ENCODE data around the gene RGPD4.
"Not testable (repeated sequence)": the region's sequence is repeated elsewhere in the genome, so short reads cannot be mapped to it uniquely, and the experiment has no call there.

The RGPD4 gene

DNA sequence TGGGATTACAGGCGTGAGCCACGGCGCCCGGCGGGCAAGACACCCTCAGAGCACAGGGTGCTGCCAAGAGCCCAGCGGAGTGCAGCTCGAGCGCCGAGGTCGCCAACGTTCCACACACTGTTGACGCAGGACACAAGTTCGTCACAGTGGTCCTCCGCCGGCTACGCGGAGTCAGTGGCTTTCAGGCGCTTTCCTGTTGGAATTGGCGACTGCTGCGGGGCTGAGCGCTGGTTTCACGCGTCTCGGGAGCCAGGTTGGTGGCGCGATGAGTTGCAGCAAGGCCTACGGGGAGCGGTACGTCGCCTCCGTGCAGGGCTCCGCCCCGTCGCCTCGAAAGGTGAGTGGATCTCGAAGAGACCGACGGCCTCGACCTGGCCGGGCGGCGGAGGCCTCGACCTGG lies at the start of gene RGPD4:
RGPD4 (plus strand) TSS at position 144 of the 400 bp plus-strand sequence; CDS start at position 266, 122 bp downstream.
- not testable (repeated sequence) for DNase-seq

DNA sequence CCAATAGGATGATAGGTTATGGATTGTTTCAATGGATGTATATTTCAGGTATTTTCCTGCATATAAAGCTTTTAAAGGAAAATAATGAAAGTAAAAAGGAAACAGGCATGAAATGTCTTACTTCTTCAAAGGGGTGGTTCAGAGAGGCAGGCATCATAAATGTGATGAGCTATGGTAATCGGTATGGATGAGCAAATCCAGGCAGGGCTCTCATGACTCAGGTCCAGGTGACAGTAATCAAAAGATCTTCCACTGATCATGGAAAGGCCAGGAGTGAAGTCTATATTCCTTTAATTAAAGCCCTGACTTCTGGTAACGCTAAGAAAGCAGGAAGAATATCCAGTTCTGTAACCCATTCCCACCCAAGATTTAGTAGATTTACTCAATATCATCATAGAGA lies 48.7 kb upstream of the RGPD4 start:
- no peak for DNase-seq

DNA sequence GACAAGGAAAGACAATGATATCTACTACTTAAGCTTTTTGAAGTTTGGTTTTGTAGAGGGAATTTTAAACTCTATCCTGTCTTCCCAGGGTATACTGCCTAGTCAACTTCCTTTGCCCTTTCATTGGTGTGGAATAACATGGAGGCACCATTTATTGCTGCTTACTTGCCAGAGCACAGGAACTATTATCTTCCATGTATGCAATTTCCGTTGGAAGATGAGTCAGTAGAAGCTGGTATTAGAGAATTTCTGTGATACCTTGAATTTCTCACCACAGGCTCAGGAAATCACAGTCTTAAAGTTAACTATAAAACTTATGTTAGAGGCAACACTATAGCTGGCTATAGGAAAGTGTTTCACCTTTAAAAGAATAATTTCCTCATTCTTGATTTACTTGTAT lies 40.9 kb upstream of the RGPD4 start:
- DNase-seq = no peak

- DNase-seq = no peak
These were observed 35.9 kb upstream of the RGPD4 start for GRCh38 chr2:107790837-107791236.

- DNase-seq = no peak
These were observed 25.2 kb upstream of the RGPD4 start for GRCh38 chr2:107801498-107801897.

GRCh38 chr2:107804608-107805498 lies 21.8 kb upstream of the RGPD4 start:
- peak; percentile 7 for DNase-seq

DNA sequence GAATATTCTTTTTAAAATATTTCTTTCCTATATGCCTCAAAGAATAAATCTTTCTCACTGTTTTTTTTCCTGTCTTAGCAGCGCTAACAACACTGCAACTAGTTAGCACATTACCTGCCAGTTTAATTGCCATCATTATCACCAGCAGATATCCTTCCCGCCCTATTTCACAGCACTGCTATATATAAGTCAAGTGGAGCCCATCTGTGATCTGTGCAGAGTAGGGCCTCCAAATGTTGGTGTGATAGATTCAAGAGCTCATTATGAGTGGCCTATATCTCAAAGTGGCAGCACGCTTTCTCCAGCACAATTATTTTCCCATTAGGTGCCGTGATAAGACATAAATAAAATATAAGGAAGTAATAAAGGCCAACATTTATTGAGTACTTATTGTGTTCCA lies 19.8 kb upstream of the RGPD4 start:
- DNase-seq = no peak

- no peak for DNase-seq
These were observed 18.7 kb upstream of the RGPD4 start for GRCh38 chr2:107807988-107808387.

GRCh38 chr2:107808959-107809358 lies 17.7 kb upstream of the RGPD4 start:
- DNase-seq = no peak

- no peak for DNase-seq
These were observed 16.9 kb upstream of the RGPD4 start for GRCh38 chr2:107809835-107810234.

DNA sequence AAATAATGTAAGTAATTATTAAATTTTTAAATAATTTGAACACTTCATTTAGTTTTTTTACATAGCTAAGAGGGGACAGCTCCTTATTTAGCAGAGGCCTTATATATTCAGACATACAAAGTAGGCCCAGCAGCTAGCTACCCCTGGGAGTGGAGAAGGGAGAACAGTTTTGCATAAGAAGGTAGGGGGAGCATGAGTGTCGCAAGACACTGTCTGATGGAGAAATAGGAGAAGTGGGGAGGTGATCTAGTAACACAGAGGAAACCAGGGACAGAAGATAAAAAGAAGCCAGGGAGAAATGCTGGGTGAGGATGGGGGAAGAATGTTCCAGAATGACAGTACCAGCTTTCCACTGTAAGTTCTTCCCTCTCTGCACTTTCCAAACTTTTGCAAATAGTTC lies 16.0 kb upstream of the RGPD4 start:
- DNase-seq = peak; percentile 60

GRCh38 chr2:107811411-107811810 lies 15.3 kb upstream of the RGPD4 start:
- no peak for DNase-seq

- DNase-seq = no peak
These were observed 14.7 kb upstream of the RGPD4 start for GRCh38 chr2:107812006-107812405.

DNA sequence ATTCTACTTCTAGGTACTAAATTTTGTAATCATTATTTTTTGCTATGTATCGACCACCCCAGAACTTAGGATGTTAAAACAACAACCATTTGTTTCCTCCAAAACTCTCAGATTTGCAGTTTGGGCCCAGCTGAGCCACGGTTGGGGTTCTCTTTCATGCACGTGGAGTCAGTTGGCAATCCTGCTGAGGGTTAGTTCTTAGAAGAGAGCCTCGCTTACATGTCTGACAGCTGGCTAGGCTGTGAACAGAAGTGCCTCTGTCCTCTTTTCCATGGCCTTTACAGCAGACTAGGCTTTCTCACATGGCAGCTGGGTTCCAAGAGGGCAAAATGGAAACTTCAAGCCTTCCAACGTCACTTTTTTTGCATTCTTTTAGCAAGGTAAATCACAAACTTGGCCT lies 9.3 kb upstream of the RGPD4 start:
- no peak for DNase-seq

DNA sequence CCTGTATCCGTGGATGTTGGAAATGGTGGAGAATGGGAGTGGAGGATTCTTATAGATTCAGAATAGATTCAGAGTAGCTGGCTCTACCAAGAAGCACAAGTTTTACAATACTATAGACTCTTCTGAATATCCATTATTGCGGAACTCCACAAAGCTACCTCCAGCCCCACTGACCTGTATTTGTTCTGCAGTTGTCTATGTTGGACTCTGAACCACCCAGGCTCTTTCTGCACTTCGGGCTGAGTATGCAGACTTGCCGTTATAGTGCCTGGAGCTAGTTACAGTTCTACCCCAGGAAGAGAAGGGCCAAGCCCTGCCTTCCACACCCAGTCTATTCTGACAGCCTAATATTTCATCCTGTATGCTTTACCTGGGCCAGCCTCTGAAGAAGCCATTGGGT lies 4.4 kb upstream of the RGPD4 start:
- no peak for DNase-seq

DNA sequence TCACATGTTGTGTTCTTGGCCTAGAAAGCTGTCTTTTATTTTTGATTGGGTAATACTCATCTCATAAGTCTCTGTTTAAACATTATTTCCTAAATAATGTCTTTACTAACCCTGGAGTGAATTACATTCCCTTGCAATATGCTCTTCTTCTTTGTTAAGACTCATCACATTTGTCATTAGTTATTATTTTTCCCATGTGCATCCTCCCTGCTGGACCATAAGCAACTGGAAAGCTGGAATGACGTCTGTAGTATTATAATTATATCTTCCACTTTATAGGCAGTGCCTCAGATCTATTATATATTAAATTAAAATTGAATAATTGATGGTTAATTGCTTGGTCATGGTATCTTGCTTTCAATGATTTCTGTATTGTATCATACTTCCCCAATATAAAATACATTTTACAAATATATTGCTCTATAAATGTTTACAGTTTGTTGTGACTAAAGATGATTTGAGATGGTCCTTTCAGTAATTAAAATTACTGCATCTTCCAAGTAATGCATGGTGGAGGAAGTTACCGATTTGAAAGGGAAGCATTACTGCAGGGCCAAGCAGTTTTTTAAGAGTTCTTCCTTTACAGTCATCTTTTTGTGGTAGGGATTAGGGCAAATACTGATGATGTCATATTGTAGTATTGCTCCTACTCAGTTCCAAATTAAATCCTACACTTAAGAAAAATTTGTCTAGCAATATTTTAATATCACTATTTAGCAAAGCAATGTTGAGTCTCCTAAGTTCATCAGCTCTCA lies 2.1 kb upstream of the RGPD4 start:
- no peak for DNase-seq

DNA sequence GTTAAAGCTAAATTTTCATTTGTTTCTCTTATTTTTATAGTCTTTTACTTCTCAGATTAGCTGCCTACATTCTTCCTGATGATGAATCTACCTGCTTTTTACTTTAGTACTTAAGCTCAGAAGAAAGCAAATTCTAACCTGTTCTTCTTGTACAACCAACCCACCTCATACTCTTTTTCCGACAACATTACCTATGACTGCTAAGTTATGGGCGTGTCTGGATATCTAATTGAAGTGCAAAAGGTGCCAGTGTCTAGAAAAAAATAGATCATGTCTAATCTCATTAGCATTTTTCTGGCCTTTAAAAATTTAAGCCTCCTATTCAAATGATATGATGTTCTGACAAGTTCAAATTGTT lies 1.5 kb upstream of the RGPD4 start:
- no peak for DNase-seq

DNA sequence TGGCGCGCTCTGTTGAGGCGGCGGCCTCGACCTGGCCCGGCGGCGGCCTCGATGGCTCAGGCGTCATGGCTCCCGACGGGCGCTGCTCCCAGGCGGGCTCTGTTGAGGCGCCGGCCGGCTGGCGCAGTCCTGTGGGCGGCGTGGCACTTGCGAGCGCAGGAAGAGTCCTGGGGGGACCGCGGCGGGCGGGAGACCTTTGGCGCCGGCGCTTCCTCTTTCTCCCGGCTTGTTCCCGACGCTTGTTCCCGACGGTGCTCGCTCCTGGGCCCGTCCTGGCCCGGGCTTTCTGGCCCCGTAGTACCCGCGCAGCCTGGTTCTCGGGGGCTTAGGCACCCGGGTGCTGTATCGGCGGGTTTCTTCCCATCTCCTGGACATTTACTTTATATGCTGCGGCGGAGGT lies 2.8 kb downstream of the RGPD4 start:
- DNase-seq = not testable (repeated sequence)

DNA sequence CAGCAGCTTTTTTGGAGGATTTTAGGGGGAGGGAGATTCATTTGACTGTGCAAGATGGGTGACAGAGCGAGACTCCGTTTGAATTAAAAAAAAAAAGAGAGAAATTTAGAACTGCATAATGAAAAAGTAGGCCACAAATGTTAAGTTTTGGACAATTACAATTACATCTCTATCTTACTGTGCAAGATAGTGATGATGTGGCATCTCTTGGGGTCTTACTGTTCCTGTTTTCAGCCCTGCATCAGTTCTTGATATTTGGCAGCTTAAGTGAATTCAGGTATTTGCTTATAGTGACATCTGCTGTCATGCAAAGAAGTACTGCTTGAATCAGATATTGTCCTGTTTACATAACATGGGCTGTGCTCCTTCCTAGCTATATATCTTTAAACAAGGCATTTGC lies 6.5 kb downstream of the RGPD4 start:
- not testable (repeated sequence) for DNase-seq

- peak; percentile 42 for DNase-seq
These were observed 6.9 kb downstream of the RGPD4 start for GRCh38 chr2:107833618-107834017.

DNA sequence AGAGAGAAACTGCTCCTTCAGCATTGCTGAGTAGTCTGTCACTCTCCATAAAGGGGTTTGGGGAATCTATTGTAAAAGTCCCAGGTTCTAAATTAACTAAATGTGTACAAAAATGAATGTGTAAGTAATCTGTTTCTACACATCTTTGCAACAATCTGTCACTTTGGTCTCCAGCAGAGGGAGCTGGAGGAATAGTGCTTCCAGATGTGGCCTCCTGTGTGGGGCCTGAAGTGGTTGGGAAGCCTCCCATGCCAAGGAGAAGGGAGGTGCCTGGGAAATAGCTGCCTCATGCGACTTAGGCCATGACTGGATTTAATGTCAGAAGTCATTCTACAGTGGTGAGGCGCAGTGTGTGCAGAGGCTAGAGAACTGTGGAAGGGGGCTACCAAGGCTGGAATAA lies 89.4 kb downstream of the RGPD4 start:
- DNase-seq = not testable (repeated sequence)

- not testable (repeated sequence) for DNase-seq
These were observed 90.1 kb downstream of the RGPD4 start for GRCh38 chr2:107916696-107917370.

GRCh38 chr2:107927034-107927534 lies 100.4 kb downstream of the RGPD4 start:
- no peak for DNase-seq
